HepG2 (cell line): ENCODE measurements around the gene RNF17. TPM values are rescaled to one million over a fixed set of nuclear protein-coding genes. Genes with fewer than 3 reads are reported as not detected.

Experiments
- ATAC-seq: fragments of 200-7000 bp; cut with Tn5 transposase; 3 replicates; pipeline ENCODE4 v1.9.1; 2020; ENCODE audit warnings: mild to moderate bottlenecking, moderate library complexity
- BruUV-seq: library from RNA; stranded (reverse); fragments of 400-500 nt; replicated peaks from 2 replicates; lab custom pipeline; 2021; lab: Mats Ljungman, UMichigan
- CTCF ChIA-PET: fragments of 300-600 bp; formaldehyde crosslinking; extraction: SDS; loops from one replicate; lab custom pipeline; 2021; ENCODE audit warnings: low total read pairs, inconsistent platforms, low intra/inter-chr PET ratio; lab: Yijun Ruan, JAX
- POLR2A ChIA-PET: fragments of 350-600 bp; sonication (Branson Sonifier 250); formaldehyde crosslinking; loops from one replicate; lab custom pipeline; 2020; ENCODE audit warnings: antibody characterized with exemption, inconsistent platforms; lab: Yijun Ruan, JAX
- DNase-seq: peaks from one replicate; pipeline ENCODE4 v3.0.0-alpha.2; 2015; ENCODE audit warnings: low spot score
- FAIRE-seq: peaks from 3 replicates; lab custom pipeline; 2011; peaks lifted over from hg19 to GRCh38; lab: Jason Lieb, UNC
- H2AFZ ChIP-seq: one replicate; pipeline ENCODE4 v1.6.1; 2011; ENCODE audit warnings: low read length, inconsistent platforms
- H3K27ac ChIP-seq: fragments of 300-600 bp; 3 replicates; pipeline ENCODE4 v1.8.0; 2011; ENCODE audit warnings: mixed run types, mild to moderate bottlenecking, mixed read lengths, low read length, inconsistent platforms; ENCODE audit not compliant: insufficient read depth; ENCODE audit errors: extremely low read length
- H3K27me3 ChIP-seq, 2 experiments: fragments of 200-600 bp in 1 of 2; 2 replicates in 1 of 2; 3 replicates in 1 of 2; pipeline versions ENCODE4 v1.6.0 to v1.8.0; 2011; ENCODE audit warnings: low read length in 2 of 2, mild to moderate bottlenecking in 2 of 2, moderate library complexity in 2 of 2, inconsistent platforms in 1 of 2; ENCODE audit not compliant: insufficient read depth in 2 of 2, control insufficient read depth in 1 of 2
- H3K36me3 ChIP-seq, 2 experiments: fragments of 200-600 bp in 1 of 2; replicated peaks in 1 of 2; 2 replicates in 1 of 2; 3 replicates in 1 of 2; pipeline versions ENCODE4 v1.5.1 to v1.8.0; 2011; ENCODE audit warnings: low read length in 2 of 2, inconsistent platforms in 1 of 2; ENCODE audit not compliant: insufficient read depth in 2 of 2, control insufficient read depth in 1 of 2
- H3K4me1 ChIP-seq: 2 replicates; pipeline ENCODE4 v1.5.1; 2012; ENCODE audit warnings: low read length, inconsistent platforms; ENCODE audit not compliant: insufficient read depth
- H3K4me2 ChIP-seq: 2 replicates; pipeline ENCODE4 v1.6.0; 2011; ENCODE audit warnings: low read depth, low read length, inconsistent platforms
- H3K4me3 ChIP-seq, 3 experiments: fragments of 200-600 bp in 1 of 3; sonication (generic), shearing (Covaris generic) in 1 of 3; replicated peaks in 1 of 3; 2 replicates each; pipeline ENCODE4 v1.5.1; 2011 to 2016; ENCODE audit warnings: low read length in 3 of 3, inconsistent platforms in 2 of 3, low read depth in 2 of 3, mild to moderate bottlenecking in 2 of 3, control low read depth in 1 of 3, mixed read lengths in 1 of 3; ENCODE audit not compliant: insufficient read depth in 1 of 3
- H3K79me2 ChIP-seq: one replicate; pipeline ENCODE4 v1.6.1; 2011; ENCODE audit warnings: low read length, inconsistent platforms; ENCODE audit not compliant: insufficient read depth
- H3K9ac ChIP-seq: 2 replicates; pipeline ENCODE4 v1.6.0; 2011; ENCODE audit warnings: mild to moderate bottlenecking, low read depth, low read length, inconsistent platforms; ENCODE audit not compliant: insufficient read depth
- H3K9me3 ChIP-seq: 2 replicates; pipeline ENCODE4 v1.5.1; 2012; ENCODE audit warnings: mild to moderate bottlenecking, low read length
- H4K20me1 ChIP-seq: 2 replicates; pipeline ENCODE4 v1.6.0; 2011; ENCODE audit warnings: inconsistent platforms, mild to moderate bottlenecking, low read length, moderate library complexity; ENCODE audit not compliant: insufficient read depth
- CAMTA2 ChIP-seq: sonication (generic); formaldehyde crosslinking; IDR thresholded peaks from 2 replicates; pipeline ENCODE4 v1.4.0; 2020; ENCODE audit warnings: mild to moderate bottlenecking, missing genetic modification reagents, borderline replicate concordance
- HNF4A ChIP-seq: sonication (generic); formaldehyde crosslinking; IDR thresholded peaks from 2 replicates; pipeline ENCODE4 v1.4.0; 2020; ENCODE audit warnings: missing genetic modification reagents
- PAXIP1 ChIP-seq: sonication (generic); formaldehyde crosslinking; conservative IDR thresholded peaks from 2 replicates; pipeline ENCODE4 v1.4.0; 2020; ENCODE audit warnings: mild to moderate bottlenecking, missing genetic modification reagents, moderate library complexity
- PBX3 ChIP-seq: sonication (generic); formaldehyde crosslinking; IDR thresholded peaks from 2 replicates; pipeline ENCODE4 v1.8.1; 2023; ENCODE audit warnings: missing genetic modification reagents, inconsistent platforms, borderline replicate concordance
- ZBTB46 ChIP-seq: sonication (generic); formaldehyde crosslinking; IDR thresholded peaks from 2 replicates; pipeline ENCODE4 v1.4.0; 2020; ENCODE audit warnings: mild to moderate bottlenecking, missing genetic modification reagents, borderline replicate concordance
- ZNF326 ChIP-seq: sonication (generic); formaldehyde crosslinking; IDR thresholded peaks from 2 replicates; pipeline ENCODE4 v1.4.0; 2020; ENCODE audit warnings: missing genetic modification reagents, borderline replicate concordance
- ZNF549 ChIP-seq: sonication (generic); formaldehyde crosslinking; IDR thresholded peaks from 2 replicates; pipeline ENCODE4 v1.5.0; 2020; ENCODE audit warnings: missing genetic modification reagents
- ZNF841 ChIP-seq: sonication (generic); formaldehyde crosslinking; IDR thresholded peaks from 2 replicates; pipeline ENCODE4 v1.8.1; 2023; ENCODE audit warnings: missing genetic modification reagents, borderline replicate concordance
- ZSCAN9 ChIP-seq: IDR thresholded peaks from 2 replicates; pipeline ENCODE4 v1.6.1; 2016; ENCODE audit warnings: borderline replicate concordance
- WGBS: methylation state at CpG from one replicate; pipeline ENCODE4 v1.1.6; 2017; ENCODE audit warnings: low lambda C conversion rate; 5-methylcytosine and 5-hydroxymethylcytosine counted together
- in situ Hi-C: cut with HindIII; loops from 2 replicates; pipeline ENCODE4 v1.10.0; 2017; ENCODE audit warnings: low pct_unique_long_range_greater_than_20kb; ENCODE audit not compliant: extremely low pct_ligation_motif_present
- intact Hi-C: fragments of 100-400 bp; cut with micrococcal nuclease; formaldehyde crosslinking; loops from one replicate; pipeline ENCODE4 v1.10.0; 2022; ENCODE audit not compliant: unreplicated experiment
- polyA plus RNA-seq, 8 experiments: library from polyadenylated mRNA; depleted of rRNA in 3 of 8; stranded (reverse) in 7 of 8; unstranded in 1 of 8; fragments of >200 nt; fragmentation: Illumina TruSeq in 4 of 8; extraction: Trizol in 4 of 8; gene quantifications; 2 replicates each; pipeline versions ENCODE4 v1.2.1 to v1.2.3, GENCODE V29; 2011 to 2016; ENCODE audit warnings: low read depth in 4 of 8, missing spikeins in 1 of 8, mixed read lengths in 1 of 8; ENCODE audit not compliant: insufficient read depth in 1 of 8
- total RNA-seq, 5 experiments: library from RNA; depleted of rRNA; stranded (reverse); fragments of >200 nt; fragmentation: Illumina TruSeq; extraction: Trizol; gene quantifications; 2 replicates each; pipeline ENCODE4 v1.2.3, GENCODE V29; 2016; ENCODE audit warnings: low read depth in 1 of 5

RNF17 gene
- total and polyA plus RNA-seq, 2 of the 13 experiments (the other 11 are each of a cell fraction or from before 2014, with no cell fraction given), result not detected

GRCh38 chr13:24861617-24862362, 97.8 kb downstream of the RNF17 start:
- Histone ChIP-seq H3K36me3 (no peaks in the 10 kb centered on the region), H3K9me3 (no peaks in the 10 kb centered on the region), H3K27ac (no peak overlapping the region), H3K4me1 (no peaks in the 10 kb centered on the region), H3K4me2 (no peak overlapping the region), H2AFZ (no peak overlapping the region), H3K4me3 (no peak overlapping the region), H3K27me3 (peaks cover 0 to 1% of the 10 kb centered on the region in 2 experiments; a peak in 1 of 5 replicates), H4K20me1 (no peaks in the 10 kb centered on the region), H3K79me2 (no peaks in the 10 kb centered on the region), H3K9ac (no peak overlapping the region)
- in situ Hi-C loops (no loop called here), intact Hi-C loops (no loop called here)
- DNase-seq, result no peak
- no peak for TF ChIP-seq ZNF326 (CRISPR knock-in tag)
- ATAC-seq, result no peak
- BruUV-seq, result no TSS peak
- 43% methylated on average over 8 of the region's 8 CpGs for WGBS
- FAIRE-seq, result no peak
- CTCF ChIA-PET, result no interaction called here
- POLR2A ChIA-PET, result no interaction called here

GRCh38 chr13:24863748-24864540, 100.0 kb downstream of the RNF17 start:
- intact Hi-C loops (no loop called here), in situ Hi-C loops (no loop called here)
- no peak for DNase-seq
- Histone ChIP-seq H3K9ac (no peak overlapping the region), H2AFZ (no peak overlapping the region), H4K20me1 (no peaks in the 10 kb centered on the region), H3K4me3 (no peak overlapping the region), H3K4me2 (no peak overlapping the region), H3K36me3 (no peaks in the 10 kb centered on the region), H3K27ac (no peak overlapping the region), H3K4me1 (no peaks in the 10 kb centered on the region), H3K9me3 (no peaks in the 10 kb centered on the region), H3K79me2 (no peaks in the 10 kb centered on the region), H3K27me3 (no peaks in the 10 kb centered on the region; a peak in 2 of 5 replicates)
- no peak for ATAC-seq
- WGBS, result 8% methylated on average over 9 of the region's 9 CpGs
- no TSS peak for BruUV-seq
- POLR2A ChIA-PET, result no interaction called here
- CTCF ChIA-PET, result no interaction called here
- no peak for FAIRE-seq
- TF ChIP-seq PBX3 (CRISPR knock-in tag), result no peak
- no peak for TF ChIP-seq ZSCAN9 (CRISPR knock-in tag)
- no peak for TF ChIP-seq ZNF841
- TF ChIP-seq ZNF549 (CRISPR knock-in tag), result no peak
- TF ChIP-seq CAMTA2 (CRISPR knock-in tag), result no peak
- TF ChIP-seq PAXIP1, result no peak
- no peak for TF ChIP-seq ZBTB46 (CRISPR knock-in tag)
- TF ChIP-seq HNF4A (CRISPR knock-in tag), result no peak
